ENCODE data around the gene AFMID.
A peak's percentile ranks its signal among the peaks of the same experiment; 100 is the strongest.

Gene AFMID

DNA sequence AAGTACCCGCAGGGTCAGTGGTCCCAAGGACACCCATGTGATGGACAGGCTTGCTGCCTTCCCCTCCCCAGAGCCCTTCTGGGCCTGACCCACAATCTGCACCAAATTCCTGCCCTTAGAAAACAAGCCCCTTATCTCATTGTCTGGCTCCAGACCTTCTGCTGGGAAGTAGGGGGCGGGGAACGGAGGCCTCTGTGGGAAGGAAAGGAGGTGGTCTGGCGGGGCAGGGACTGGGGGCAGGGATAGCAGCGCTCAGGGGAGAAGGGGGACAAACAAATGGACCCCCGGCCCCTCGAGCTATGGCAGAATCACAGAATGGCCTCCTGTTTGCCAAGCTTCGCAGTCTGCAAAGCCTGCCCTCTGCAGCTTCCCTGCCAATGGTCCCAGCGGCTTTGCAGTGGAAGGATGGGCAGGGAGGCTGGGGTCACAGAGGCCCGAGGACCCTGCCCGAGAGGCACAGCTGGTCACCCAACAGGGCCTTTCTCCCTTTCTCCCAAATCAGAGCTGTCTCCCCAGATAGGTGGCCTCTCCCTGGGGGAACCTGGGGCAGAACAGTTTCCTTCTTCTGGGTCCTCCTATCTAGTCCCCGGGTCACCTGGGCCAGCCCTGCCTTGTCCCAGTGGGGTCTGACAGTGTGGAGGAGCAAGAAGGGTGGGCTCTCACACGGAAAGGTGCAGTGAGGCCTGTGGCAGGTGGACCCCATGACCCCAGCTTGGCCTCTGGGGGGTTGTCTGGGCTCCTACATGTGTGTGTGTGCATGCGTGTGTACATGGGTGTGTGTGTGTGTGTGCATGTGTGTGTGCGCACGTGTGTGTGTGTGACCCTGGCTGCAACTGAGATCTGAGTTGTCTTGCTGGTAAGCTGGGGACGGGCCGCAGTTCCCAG, 69.8 kb downstream of the AFMID start:
- ATAC-seq: no peak
- no peak for TF ChIP-seq PPARA (CRISPR knock-in tag; IDR thresholded peaks at IDR 0.05; ENCODE audit: borderline replicate concordance)
- no peak for TF ChIP-seq CSDC2 (CRISPR knock-in tag; IDR thresholded peaks at IDR 0.05)
- TF ChIP-seq ISL1 (CRISPR knock-in tag; IDR thresholded peaks at IDR 0.05): no peak
- TF ChIP-seq RARB (CRISPR knock-in tag; IDR thresholded peaks at IDR 0.05): no peak
- TF ChIP-seq, protein P1, sequence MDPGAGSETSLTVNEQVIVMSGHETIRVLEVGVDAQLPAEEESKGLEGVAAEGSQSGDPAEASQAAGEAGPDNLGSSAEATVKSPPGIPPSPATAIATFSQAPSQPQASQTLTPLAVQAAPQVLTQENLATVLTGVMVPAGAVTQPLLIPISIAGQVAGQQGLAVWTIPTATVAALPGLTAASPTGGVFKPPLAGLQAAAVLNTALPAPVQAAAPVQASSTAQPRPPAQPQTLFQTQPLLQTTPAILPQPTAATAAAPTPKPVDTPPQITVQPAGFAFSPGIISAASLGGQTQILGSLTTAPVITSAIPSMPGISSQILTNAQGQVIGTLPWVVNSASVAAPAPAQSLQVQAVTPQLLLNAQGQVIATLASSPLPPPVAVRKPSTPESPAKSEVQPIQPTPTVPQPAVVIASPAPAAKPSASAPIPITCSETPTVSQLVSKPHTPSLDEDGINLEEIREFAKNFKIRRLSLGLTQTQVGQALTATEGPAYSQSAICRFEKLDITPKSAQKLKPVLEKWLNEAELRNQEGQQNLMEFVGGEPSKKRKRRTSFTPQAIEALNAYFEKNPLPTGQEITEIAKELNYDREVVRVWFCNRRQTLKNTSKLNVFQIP (CRISPR knock-in tag; IDR thresholded peaks at IDR 0.05; ENCODE audit: borderline replicate concordance, low read depth): no peak
- no peak for TF ChIP-seq TOX (CRISPR knock-in tag; IDR thresholded peaks at IDR 0.05; ENCODE audit: borderline replicate concordance)
- TF ChIP-seq, protein P2, sequence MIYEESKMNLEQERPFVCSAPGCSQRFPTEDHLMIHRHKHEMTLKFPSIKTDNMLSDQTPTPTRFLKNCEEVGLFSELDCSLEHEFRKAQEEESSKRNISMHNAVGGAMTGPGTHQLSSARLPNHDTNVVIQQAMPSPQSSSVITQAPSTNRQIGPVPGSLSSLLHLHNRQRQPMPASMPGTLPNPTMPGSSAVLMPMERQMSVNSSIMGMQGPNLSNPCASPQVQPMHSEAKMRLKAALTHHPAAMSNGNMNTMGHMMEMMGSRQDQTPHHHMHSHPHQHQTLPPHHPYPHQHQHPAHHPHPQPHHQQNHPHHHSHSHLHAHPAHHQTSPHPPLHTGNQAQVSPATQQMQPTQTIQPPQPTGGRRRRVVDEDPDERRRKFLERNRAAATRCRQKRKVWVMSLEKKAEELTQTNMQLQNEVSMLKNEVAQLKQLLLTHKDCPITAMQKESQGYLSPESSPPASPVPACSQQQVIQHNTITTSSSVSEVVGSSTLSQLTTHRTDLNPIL (CRISPR knock-in tag; IDR thresholded peaks at IDR 0.05; ENCODE audit: low read depth): no peak
- peak; percentile 62 for TF ChIP-seq ZFP3 (CRISPR knock-in tag; IDR thresholded peaks at IDR 0.05)
- no peak for TF ChIP-seq SNAI2 (CRISPR knock-in tag; IDR thresholded peaks at IDR 0.05)
- TF ChIP-seq ESRRG (CRISPR knock-in tag; IDR thresholded peaks at IDR 0.05): no peak
- peak; percentile 61; the same call in 1 of the 2 replicates for TF ChIP-seq TCF4 (CRISPR knock-in tag; IDR thresholded peaks at IDR 0.05; ENCODE audit: borderline replicate concordance)
- TF ChIP-seq PATZ1 (CRISPR knock-in tag; IDR thresholded peaks at IDR 0.05; ENCODE audit: borderline replicate concordance): no peak
- no peak for TF ChIP-seq ZFP30 (CRISPR knock-in tag; IDR thresholded peaks at IDR 0.05)
- TF ChIP-seq ARNTL (CRISPR knock-in tag; IDR thresholded peaks at IDR 0.05; ENCODE audit: borderline replicate concordance, low read depth): no peak
- no peak for TF ChIP-seq BACH2 (CRISPR knock-in tag; IDR thresholded peaks at IDR 0.05; ENCODE audit: borderline replicate concordance)
- TF ChIP-seq, protein P3, sequence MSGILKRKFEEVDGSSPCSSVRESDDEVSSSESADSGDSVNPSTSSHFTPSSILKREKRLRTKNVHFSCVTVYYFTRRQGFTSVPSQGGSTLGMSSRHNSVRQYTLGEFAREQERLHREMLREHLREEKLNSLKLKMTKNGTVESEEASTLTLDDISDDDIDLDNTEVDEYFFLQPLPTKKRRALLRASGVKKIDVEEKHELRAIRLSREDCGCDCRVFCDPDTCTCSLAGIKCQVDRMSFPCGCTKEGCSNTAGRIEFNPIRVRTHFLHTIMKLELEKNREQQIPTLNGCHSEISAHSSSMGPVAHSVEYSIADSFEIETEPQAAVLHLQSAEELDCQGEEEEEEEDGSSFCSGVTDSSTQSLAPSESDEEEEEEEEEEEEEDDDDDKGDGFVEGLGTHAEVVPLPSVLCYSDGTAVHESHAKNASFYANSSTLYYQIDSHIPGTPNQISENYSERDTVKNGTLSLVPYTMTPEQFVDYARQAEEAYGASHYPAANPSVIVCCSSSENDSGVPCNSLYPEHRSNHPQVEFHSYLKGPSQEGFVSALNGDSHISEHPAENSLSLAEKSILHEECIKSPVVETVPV (CRISPR knock-in tag; IDR thresholded peaks at IDR 0.05): no peak
- TF ChIP-seq ZNF8 (CRISPR knock-in tag; IDR thresholded peaks at IDR 0.05): no peak
- TF ChIP-seq, protein P4, sequence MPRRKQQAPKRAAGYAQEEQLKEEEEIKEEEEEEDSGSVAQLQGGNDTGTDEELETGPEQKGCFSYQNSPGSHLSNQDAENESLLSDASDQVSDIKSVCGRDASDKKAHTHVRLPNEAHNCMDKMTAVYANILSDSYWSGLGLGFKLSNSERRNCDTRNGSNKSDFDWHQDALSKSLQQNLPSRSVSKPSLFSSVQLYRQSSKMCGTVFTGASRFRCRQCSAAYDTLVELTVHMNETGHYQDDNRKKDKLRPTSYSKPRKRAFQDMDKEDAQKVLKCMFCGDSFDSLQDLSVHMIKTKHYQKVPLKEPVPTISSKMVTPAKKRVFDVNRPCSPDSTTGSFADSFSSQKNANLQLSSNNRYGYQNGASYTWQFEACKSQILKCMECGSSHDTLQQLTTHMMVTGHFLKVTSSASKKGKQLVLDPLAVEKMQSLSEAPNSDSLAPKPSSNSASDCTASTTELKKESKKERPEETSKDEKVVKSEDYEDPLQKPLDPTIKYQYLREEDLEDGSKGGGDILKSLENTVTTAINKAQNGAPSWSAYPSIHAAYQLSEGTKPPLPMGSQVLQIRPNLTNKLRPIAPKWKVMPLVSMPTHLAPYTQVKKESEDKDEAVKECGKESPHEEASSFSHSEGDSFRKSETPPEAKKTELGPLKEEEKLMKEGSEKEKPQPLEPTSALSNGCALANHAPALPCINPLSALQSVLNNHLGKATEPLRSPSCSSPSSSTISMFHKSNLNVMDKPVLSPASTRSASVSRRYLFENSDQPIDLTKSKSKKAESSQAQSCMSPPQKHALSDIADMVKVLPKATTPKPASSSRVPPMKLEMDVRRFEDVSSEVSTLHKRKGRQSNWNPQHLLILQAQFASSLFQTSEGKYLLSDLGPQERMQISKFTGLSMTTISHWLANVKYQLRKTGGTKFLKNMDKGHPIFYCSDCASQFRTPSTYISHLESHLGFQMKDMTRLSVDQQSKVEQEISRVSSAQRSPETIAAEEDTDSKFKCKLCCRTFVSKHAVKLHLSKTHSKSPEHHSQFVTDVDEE (CRISPR knock-in tag; IDR thresholded peaks at IDR 0.05): peak; percentile 84; the same call in 1 of the 2 replicates
- TF ChIP-seq OSR1 (CRISPR knock-in tag; IDR thresholded peaks at IDR 0.05): no peak
- TF ChIP-seq ZNF70 (CRISPR knock-in tag; IDR thresholded peaks at IDR 0.05): peak; percentile 43; the same call in 1 of the 2 replicates
- TF ChIP-seq ZNF565 (CRISPR knock-in tag; conservative IDR thresholded peaks at IDR 0.05; ENCODE audit: low read depth): no peak
- TF ChIP-seq ZC3H10 (CRISPR knock-in tag; IDR thresholded peaks at IDR 0.05): no peak
- TF ChIP-seq GLIS3 (CRISPR knock-in tag; IDR thresholded peaks at IDR 0.05): no peak

All from SK-N-SH treated with all-trans-retinoic acid at 6 μM for 48 hours (cell line).